ENCODE measurements around the gene ACACB. TPM values are rescaled to one million over a fixed set of nuclear protein-coding genes. Genes with fewer than 3 reads are reported as not detected.

Gene ACACB
- polyA plus RNA-seq, 6 donors from 2014 or later, result 1.3 to 4.8 (median 4.0) TPM; not detected in 1

DNA sequence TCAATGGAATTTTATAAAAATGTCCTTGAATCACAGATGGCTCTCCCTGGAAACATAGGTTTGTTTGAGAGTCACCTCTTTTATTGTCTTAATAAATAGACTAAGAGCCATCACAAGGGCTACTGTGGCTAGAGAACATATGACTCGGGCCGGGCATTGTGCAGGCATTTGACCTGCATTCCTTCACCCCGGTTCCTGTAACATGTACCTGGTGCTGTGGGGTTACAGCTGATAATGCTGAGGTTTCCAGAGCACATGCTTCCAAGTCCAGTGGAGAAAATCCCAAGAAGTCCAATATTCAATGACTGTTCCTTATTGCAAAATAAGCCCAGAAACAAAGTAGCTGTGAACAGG is 1.0 kb upstream of the ACACB start:
- peaks cover 0 to 16% (median 2%) of the 10 kb centered on the region in 3 donors for H3K4me1 Mint-ChIP-seq
- ATAC-seq (ENCODE audit: low read depth in 2 of 2) (no peak), DNase-seq (no peak)
- no peaks in the 10 kb centered on the region for H3K9me3 Mint-ChIP-seq
- no peak overlapping the region for H3K27ac Mint-ChIP-seq
- no peak overlapping the region for H3K4me3 Mint-ChIP-seq
- H3K27me3 Mint-ChIP-seq, result no peaks in the 10 kb centered on the region
- H3K36me3 Mint-ChIP-seq, result no peaks in the 10 kb centered on the region

DNA sequence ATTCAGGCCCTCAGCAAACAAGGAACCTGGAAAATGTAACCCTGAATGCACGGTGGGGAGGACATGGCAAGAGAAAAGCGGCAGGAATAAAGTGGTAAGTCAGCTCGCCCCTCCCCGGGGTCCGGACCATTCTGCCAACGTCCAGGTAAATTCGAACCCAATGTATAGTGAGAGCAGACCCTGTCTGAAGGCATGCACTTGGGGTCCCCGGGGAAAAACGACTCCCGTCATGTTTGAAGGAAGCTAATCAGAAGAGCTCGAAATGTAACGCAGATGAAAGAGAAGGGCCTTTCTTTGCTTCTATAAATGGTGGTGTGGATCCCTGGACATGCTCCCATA is 193 bp downstream of the ACACB start:
- Mint-ChIP-seq H3K27ac (no peak overlapping the region), H3K4me1 (peaks cover 0 to 11% (median 2%) of the 10 kb centered on the region in 3 donors), H3K9me3 (no peaks in the 10 kb centered on the region), H3K36me3 (no peaks in the 10 kb centered on the region), H3K4me3 (no peak overlapping the region), H3K27me3 (peaks cover 0 to 4% (median 0%) of the 10 kb centered on the region in 3 donors)
- no peak for DNase-seq
- no peak for ATAC-seq (ENCODE audit: low read depth in 2 of 2)

DNA sequence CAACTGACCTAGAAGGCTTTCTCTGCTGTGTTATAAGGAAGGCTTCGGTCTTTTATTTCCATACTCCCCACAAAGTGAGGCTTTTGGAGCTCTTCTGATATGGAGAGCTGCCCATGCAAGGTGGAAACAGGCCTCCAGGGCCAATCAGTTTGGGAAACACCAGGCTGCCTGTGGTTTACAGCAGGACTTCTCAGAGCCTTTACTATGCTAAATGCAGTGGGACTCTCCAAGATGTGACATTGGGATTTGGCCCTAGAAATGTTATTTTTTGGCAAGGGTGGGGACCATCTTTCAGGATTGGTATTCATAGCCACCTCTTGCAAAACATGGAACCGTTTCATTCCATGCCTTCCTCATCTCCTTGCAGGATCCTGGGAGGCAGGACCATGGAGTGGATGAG is 3.7 kb downstream of the ACACB start:
- ATAC-seq (ENCODE audit: low read depth in 2 of 2), result no peak
- Mint-ChIP-seq H3K4me3 (no peak overlapping the region), H3K27ac (no peak overlapping the region), H3K9me3 (no peaks in the 10 kb centered on the region), H3K4me1 (peaks cover 0 to 7% (median 0%) of the 10 kb centered on the region in 3 donors), H3K27me3 (peaks cover 0 to 5% (median 0%) of the 10 kb centered on the region in 3 donors), H3K36me3 (no peaks in the 10 kb centered on the region)
- DNase-seq, result no peak

DNA sequence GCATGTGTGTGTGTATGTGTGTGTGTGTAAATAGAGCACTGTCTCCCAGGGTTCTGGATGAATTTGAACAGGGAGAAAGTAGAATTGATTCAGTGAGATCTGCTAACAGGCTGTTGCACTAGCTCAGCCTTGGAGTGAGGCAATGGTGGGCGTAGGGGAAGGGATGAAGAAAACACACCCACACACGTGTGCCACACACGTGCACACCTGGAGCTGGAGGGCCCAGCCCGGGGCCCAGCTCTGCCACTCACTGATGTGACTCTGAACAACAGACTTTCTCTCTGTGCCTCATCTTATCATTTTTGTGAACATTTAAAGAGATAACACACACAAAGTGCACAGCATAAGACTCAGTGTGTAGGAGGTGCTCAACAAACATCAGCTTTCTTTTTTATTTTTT is 4.2 kb downstream of the ACACB start:
- Mint-ChIP-seq H3K4me1 (peaks cover 0 to 7% (median 0%) of the 10 kb centered on the region in 3 donors), H3K4me3 (no peak overlapping the region), H3K36me3 (no peaks in the 10 kb centered on the region), H3K27ac (no peak overlapping the region), H3K27me3 (peaks cover 0 to 5% (median under 1%) of the 10 kb centered on the region in 3 donors), H3K9me3 (no peaks in the 10 kb centered on the region)
- DNase-seq (no peak), ATAC-seq (ENCODE audit: low read depth in 2 of 2) (no peak)

DNA sequence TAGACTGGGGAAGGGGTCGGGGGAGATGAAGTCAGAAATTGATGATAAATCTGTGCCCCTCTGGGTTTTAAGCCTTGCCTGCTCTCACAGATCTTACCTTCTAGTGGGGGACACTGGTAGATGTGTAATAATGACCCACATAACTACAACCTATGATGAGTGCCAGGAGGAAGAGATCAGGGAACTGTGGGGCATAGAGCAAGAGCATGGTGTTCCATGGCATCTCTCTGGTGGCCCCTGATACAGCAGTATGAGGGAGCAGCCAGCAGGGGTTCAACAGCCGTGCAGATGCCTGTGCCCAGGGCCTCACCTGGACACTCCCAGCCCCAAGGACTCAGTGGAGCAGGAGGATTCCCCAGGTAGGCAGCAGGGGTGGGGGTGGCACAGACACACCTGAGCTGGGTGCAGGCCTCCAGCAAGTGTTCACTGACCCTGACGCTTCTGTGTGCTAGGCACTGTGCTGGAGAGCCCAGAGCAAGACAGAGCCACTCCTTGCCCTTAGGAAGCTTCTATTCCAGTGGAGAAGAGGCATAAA is 5.0 kb downstream of the ACACB start:
- no peak for ATAC-seq (ENCODE audit: low read depth in 2 of 2)
- peak overlapping the region in 1 of 6 donors; percentile 41 for H3K27ac Mint-ChIP-seq

DNA sequence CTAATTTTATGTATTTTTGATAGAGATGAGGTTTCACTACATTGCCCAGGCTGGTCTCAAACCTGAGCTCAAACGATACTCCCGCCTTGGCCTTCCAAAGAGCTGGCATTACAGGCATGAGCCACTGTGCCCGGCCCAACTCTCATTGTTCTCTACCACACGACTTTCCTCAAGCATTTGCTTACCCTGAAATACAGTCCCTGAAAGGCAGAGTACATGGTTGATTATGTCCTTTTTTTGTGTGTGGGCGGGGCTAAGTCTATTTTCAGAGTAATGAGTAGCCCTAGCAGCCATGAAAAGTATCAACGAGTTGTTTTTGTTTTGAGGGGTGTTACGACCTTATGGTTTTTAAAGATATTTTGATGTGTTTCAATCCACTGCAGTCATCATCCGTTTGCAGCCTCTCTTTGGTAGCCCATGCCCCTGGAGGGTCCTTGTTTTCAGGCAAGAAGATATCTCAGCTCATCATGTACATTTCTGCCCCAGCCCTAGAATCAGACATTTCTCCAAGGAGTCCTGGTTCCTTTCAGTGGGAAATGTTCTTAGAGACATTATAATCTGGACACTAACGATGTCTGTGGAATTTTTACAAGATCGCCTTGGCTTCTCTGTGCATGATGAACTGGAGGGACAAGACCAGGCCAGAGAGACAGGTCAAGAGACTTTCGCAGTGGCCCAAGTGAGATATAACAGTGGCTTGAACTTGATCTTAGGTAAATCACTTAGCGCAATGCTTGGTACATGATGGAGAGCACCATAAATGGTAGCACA is 8.7 kb downstream of the ACACB start:
- ATAC-seq (ENCODE audit: low read depth in 2 of 2) (no peak), DNase-seq (no peak)
- no peaks in the 10 kb centered on the region for H3K9me3 Mint-ChIP-seq
- no peaks in the 10 kb centered on the region for H3K4me1 Mint-ChIP-seq
- no peak overlapping the region for H3K27ac Mint-ChIP-seq
- H3K27me3 Mint-ChIP-seq, result peaks cover 0 to 16% (median 7%) of the 10 kb centered on the region in 3 donors
- H3K36me3 Mint-ChIP-seq, result no peaks in the 10 kb centered on the region
- no peak overlapping the region for H3K4me3 Mint-ChIP-seq

More for the DNA sequence above, 5.0 kb downstream of the ACACB start:
- Mint-ChIP-seq H3K36me3 (no peaks in the 10 kb centered on the region), H3K4me3 (peak overlapping the region in 1 of 8 donors; percentile 42), H3K27me3 (peaks cover 0 to 11% (median 7%) of the 10 kb centered on the region in 3 donors), H3K9me3 (no peaks in the 10 kb centered on the region), H3K4me1 (no peaks in the 10 kb centered on the region)
- no peak for DNase-seq

DNA sequence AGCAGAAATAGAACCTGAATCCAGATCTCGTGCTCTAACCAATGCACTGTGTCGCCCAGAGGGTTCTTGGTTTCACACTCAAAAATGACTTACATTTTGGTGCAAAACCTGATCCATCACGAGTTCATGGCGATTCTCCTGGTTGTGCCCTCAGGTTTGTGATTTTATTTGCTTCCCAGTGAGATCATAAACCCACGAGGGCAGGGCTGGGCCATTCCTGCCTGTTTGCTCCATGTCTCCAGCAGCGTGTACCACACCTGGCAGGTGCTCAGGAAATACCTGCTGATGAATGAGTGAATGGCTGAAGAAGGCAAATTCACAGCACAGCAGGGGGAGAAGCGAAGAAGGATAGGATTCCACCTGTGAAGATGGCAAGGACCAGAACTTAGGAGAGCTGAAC is 9.4 kb downstream of the ACACB start:
- Mint-ChIP-seq H3K4me3 (no peak overlapping the region), H3K27me3 (peaks cover 0 to 16% (median 13%) of the 10 kb centered on the region in 3 donors), H3K27ac (no peak overlapping the region), H3K4me1 (no peaks in the 10 kb centered on the region), H3K9me3 (no peaks in the 10 kb centered on the region), H3K36me3 (no peaks in the 10 kb centered on the region)
- DNase-seq (no peak), ATAC-seq (ENCODE audit: low read depth in 2 of 2) (no peak)

DNA sequence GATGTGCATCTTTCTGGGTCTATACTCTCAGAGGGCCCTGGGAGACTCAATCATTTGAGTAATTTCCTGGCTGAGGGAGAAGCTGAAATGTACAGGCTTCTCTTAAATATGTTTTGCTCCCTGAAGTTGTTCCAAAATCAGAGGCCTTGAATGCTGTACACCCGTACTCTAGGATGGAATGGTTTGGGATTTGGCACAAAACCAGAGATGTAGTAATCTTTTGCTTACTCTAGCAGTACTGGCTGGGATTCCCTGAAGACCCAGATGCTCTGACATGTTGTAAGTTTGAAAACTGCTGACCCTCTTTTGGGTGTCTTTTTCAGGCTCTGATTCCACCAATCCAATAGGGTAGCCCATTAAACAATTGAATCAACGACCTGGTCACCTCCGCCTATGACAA is 10.4 kb downstream of the ACACB start:
- Mint-ChIP-seq H3K9me3 (no peaks in the 10 kb centered on the region), H3K27me3 (peaks cover 0 to 17% (median 11%) of the 10 kb centered on the region in 3 donors), H3K36me3 (no peaks in the 10 kb centered on the region), H3K27ac (no peak overlapping the region), H3K4me1 (no peaks in the 10 kb centered on the region), H3K4me3 (no peak overlapping the region)
- DNase-seq, result no peak
- ATAC-seq (ENCODE audit: low read depth in 2 of 2), result no peak

DNA sequence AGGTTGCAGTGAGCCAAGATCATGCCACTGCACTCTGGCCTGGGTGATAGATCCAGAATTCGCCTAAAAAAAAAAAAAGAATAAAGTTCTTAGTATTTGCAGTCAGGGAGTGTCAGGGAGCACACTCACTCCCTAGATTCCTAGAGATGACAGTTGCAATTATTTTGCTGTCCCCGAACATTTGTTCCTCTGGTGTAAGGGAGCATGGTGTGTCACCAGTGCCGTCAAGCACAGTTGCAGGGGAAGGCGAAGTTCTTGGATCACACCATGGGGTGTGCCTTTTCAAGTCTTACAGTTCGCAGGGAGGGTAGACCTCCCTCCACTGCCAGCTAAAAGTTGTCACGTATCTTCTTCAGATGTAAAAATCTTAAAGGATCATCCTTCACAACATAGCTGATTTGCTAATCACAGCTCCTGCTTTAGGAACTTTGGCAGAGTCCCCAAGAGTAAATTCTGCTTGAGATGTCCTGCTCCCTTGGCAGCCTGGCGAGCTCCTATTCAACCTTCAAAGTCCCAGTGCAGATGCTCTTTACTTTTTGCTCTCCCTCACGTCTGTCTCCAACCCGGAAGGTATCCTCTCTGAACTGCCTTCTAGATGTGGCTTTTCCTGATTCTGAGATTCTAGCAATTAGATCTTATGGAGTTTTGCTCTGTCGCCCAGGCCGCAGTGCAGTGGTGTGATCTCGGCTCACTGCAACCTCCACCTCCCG is 11.3 kb downstream of the ACACB start:
- Mint-ChIP-seq H3K27me3 (peaks cover 3 to 17% (median 15%) of the 10 kb centered on the region in 3 donors), H3K9me3 (no peaks in the 10 kb centered on the region), H3K27ac (peak overlapping the region in 1 of 6 donors; percentile 24), H3K4me1 (no peaks in the 10 kb centered on the region), H3K4me3 (no peak overlapping the region), H3K36me3 (no peaks in the 10 kb centered on the region)
- DNase-seq (no peak), ATAC-seq (ENCODE audit: low read depth in 2 of 2) (no peak)

DNA sequence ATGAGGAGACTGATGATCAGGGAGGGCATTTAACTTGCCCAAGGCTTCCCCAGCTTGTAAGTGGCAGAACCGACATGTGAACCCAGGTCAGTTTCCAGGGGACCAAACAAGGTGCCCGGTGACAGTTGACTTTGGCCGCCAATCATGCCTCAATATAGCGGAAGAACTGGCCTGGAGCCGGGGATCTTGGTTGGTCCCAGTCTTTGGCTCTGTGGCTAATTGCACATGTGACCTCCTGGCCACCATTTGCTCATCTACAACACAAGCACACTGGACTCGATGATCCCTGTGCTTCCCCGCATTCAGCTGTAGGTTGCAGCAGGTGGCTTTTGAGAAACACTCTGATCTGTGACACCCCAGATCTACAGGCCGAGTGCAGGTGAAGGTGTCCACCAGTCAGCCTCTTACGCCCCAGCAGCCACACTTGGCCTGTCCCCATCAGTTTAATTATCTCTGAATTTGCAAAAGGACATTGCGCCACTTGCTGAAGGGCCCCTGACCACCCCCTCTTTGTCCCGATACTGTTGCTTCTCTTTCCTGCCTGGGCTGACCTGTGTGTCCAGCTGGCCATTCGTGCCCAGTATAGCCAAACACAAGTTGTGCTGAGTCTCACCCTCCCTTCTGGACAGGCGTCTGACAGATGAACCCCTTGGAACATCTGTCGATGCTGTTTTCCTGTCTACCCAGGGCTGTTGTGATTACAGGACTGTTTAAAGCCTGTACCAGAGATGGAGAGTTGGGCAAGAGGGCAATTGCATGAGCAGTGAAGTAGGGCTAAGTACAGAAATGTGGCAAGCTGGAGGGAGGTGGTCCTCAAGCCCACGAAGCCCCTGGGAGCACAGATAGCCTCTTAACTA is 14.1 kb downstream of the ACACB start:
- ATAC-seq (ENCODE audit: low read depth in 2 of 2), result no peak
- no peaks in the 10 kb centered on the region for H3K36me3 Mint-ChIP-seq
- H3K4me3 Mint-ChIP-seq, result no peak overlapping the region
- H3K9me3 Mint-ChIP-seq, result peaks cover 0 to 7% (median 1%) of the 10 kb centered on the region in 7 donors
- peaks cover 7 to 21% (median 17%) of the 10 kb centered on the region in 3 donors for H3K27me3 Mint-ChIP-seq
- no peaks in the 10 kb centered on the region for H3K4me1 Mint-ChIP-seq
- no peak for DNase-seq
- peak overlapping the region in 1 of 6 donors; percentile 56 for H3K27ac Mint-ChIP-seq

DNA sequence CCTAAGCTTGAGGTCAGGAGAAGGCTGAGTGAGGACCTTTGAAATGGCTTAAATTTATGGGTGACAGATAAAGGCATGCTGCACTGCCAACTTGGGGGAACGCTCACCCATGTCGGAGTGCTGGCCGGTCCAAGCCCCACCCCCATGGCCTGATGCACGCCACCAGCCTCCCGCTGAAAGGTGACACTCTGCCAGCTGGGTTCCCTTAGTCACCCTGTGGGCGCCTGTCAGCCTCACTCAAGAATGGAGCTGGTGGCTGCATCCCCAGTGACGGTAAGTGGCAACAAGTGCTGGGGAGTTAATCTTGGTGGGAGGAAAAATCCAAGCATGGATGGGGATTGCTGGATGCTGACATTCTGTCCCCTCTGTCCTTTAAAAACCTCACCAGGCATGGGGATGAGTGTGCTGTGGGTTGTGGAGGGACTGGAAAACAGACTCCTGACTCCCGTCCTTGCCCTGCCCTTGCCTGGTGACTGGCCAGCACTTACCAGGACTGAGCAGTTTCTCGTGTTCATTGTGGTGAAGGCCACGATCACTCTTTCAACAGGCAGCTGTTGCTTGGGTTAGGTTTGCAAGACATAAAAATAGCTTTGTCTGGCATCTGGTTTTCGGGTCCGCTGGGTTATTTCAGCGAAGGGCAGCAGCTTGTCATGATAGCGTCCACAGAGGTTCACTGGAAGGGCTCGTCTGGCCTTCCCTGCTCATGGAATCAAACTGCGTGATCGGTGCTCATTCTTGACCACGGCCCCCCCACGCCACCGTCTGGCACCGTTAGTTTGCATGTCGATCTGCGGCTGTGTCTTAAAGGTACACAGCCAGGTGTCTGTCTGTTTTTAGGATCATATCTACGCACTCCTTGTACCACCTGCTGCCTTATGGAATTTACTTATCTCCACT is 15.0 kb downstream of the ACACB start:
- no peak for ATAC-seq (ENCODE audit: low read depth in 2 of 2)
- no peaks in the 10 kb centered on the region for H3K36me3 Mint-ChIP-seq
- peaks cover 0 to 16% (median 5%) of the 10 kb centered on the region in 7 donors for H3K9me3 Mint-ChIP-seq
- no peaks in the 10 kb centered on the region for H3K4me1 Mint-ChIP-seq
- H3K27me3 Mint-ChIP-seq, result peaks cover 7 to 15% (median 10%) of the 10 kb centered on the region in 3 donors
- no peak for DNase-seq
- H3K27ac Mint-ChIP-seq, result peak overlapping the region in 2 of 6 donors; percentile 49
- no peak overlapping the region for H3K4me3 Mint-ChIP-seq

DNA sequence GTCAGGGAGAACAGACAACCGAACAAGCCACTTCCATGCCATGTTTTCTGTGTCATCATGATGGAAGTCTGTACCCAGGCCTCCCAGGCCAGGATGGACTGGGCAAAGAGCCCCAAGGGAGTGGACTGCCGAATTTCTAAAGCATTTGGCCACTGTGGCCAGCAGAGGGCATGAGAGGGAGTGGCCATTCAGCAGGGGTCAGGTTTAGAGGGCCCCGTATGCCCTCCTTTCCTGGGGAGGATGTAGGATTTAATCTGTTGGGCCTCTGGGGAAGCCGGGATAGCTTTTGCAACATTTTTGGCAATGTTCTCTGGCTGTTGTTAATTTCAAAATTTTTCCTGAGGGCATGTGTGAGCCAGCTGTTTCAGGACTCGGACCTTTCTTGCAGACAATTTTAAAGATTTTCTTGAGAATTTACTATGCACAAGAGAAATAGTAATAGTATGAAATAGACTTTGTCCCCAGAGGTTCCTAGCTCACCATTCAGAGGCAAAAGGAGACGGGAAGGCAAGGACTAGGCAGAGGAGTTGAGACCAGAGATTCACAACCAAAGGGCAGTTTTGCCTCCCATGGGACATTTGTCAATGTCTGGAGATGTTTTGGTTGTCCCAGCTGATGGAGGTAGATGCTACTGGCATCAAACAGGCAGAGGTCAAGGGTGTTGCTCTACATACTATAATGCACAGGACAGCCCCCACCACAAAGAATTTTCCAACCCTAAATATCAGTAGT is 18.0 kb downstream of the ACACB start:
- DNase-seq (no peak), ATAC-seq (ENCODE audit: low read depth in 2 of 2) (no peak)
- H3K4me1 Mint-ChIP-seq, result no peaks in the 10 kb centered on the region
- H3K9me3 Mint-ChIP-seq, result peaks cover 0 to 22% (median 5%) of the 10 kb centered on the region in 7 donors
- H3K36me3 Mint-ChIP-seq, result no peaks in the 10 kb centered on the region
- H3K4me3 Mint-ChIP-seq, result peak overlapping the region in 1 of 8 donors; percentile 13
- H3K27ac Mint-ChIP-seq, result no peak overlapping the region
- H3K27me3 Mint-ChIP-seq, result peaks cover 10 to 28% (median 20%) of the 10 kb centered on the region in 3 donors

Measured in naive B cell (primary cell).